RKO (cell line): ENCODE measurements around the gene ZNF358.
"Not testable (repeated sequence)": the region's sequence is repeated elsewhere in the genome, so short reads cannot be mapped to it uniquely, and the experiment has no call there.

Experiments
- DNase-seq: peaks from one replicate; pipeline ENCODE4 v3.0.0-alpha.2; 2016; ENCODE audit warnings: low spot score

The ZNF358 gene

GRCh38 chr19:7535998-7536695, 20.2 kb downstream of the ZNF358 start:
- no peak for DNase-seq

GRCh38 chr19:7538990-7539389, 23.1 kb downstream of the ZNF358 start:
- not testable (repeated sequence) for DNase-seq

GRCh38 chr19:7539827-7540425, 24.0 kb downstream of the ZNF358 start:
- DNase-seq, result no peak

GRCh38 chr19:7540761-7541474, 25.0 kb downstream of the ZNF358 start:
- peak; percentile 68 for DNase-seq

- DNase-seq, result no peak
Observed at GRCh38 chr19:7541475-7541824, 25.5 kb downstream of the ZNF358 start.

- DNase-seq, result no peak
Observed at GRCh38 chr19:7541828-7542443, 26.0 kb downstream of the ZNF358 start.

- no peak for DNase-seq
Observed at GRCh38 chr19:7542556-7543348, 26.8 kb downstream of the ZNF358 start.

GRCh38 chr19:7544626-7545025, 28.7 kb downstream of the ZNF358 start:
- no peak for DNase-seq

- DNase-seq, result no peak
Observed at GRCh38 chr19:7545300-7545699, 29.4 kb downstream of the ZNF358 start.

- no peak for DNase-seq
Observed at GRCh38 chr19:7545904-7546303, 30.0 kb downstream of the ZNF358 start.

GRCh38 chr19:7547159-7547558, 31.3 kb downstream of the ZNF358 start:
- no peak for DNase-seq

GRCh38 chr19:7549429-7550148, 33.7 kb downstream of the ZNF358 start:
- no peak for DNase-seq

GRCh38 chr19:7550169-7550770, 34.4 kb downstream of the ZNF358 start:
- DNase-seq, result no peak

- peak; percentile 50 for DNase-seq
Observed at GRCh38 chr19:7550987-7551761, 35.3 kb downstream of the ZNF358 start.

GRCh38 chr19:7552781-7553180, 36.9 kb downstream of the ZNF358 start:
- DNase-seq, result no peak

GRCh38 chr19:7554565-7554964, 38.7 kb downstream of the ZNF358 start:
- DNase-seq, result no peak

GRCh38 chr19:7554990-7555864, 39.3 kb downstream of the ZNF358 start:
- DNase-seq, result no peak

GRCh38 chr19:7556696-7557315, 40.9 kb downstream of the ZNF358 start:
- no peak for DNase-seq

GRCh38 chr19:7558667-7559066, 42.8 kb downstream of the ZNF358 start:
- no peak for DNase-seq
